ENCODE measurements around the gene EZH1.
A peak's percentile ranks its signal among the peaks of the same experiment; 100 is the strongest.
"Not testable (repeated sequence)": the region's sequence is repeated elsewhere in the genome, so short reads cannot be mapped to it uniquely, and the experiment has no call there.

EZH1 gene

DNA sequence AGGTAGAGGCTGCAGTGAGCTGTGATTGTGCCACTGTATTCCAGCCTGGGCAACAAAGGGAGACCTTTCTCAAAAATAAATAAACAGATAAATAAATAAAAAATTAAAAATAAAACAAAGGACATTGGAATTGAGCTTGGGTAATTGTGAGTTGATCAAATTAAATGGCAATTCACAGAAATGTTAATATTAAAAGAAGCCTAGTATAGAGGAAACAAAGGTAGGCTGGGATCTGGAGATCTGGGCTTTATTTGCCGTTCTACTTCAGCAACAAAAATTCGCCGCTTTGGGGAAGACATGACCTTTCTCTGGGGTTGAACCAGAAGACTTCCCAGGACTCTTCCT, 28.1 kb upstream of the EZH1 start:
- no peak for DNase-seq (ENCODE audit: low read depth, low spot score)

DNA sequence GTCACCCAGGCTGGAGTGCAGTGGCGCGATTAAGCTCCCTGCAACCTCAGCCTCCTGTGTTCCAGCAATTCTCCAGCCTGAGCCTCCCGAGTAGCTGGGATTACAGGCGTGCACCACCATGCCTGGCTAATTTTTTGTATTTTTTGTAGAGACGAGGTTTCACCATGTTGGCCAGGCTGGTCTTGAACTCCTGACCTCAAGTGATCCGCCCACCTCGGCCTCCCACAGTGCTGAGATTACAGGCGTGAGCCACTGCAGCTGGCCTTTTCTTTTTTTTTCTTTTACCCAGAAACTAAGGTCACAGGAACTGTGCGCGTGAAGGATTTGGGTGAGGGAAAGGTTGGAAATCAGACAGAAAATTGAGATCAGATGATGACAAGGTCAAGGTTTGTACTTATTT, 25.1 kb upstream of the EZH1 start:
- not testable (repeated sequence) for DNase-seq (ENCODE audit: low read depth, low spot score)

DNA sequence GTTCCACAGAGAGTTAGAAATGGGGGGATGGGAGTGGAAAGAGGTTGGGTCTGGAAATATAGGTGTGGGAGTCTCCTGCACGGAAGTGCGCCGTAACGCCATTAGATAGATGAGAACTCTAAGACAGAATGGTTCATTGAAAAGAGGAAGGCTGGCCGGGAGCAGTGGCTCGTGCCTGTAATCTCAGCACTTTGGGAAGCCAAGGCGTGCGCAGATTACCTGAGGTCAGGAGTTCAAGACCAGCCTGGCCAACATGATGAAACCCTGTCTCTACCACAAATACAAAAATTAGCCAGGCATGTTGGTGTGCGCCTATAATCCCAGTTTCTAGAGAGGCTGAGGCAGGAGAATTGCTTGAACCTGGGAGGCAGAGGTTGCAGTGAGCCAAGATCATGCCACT, 23.2 kb upstream of the EZH1 start:
- not testable (repeated sequence) for DNase-seq (ENCODE audit: low read depth, low spot score)

DNA sequence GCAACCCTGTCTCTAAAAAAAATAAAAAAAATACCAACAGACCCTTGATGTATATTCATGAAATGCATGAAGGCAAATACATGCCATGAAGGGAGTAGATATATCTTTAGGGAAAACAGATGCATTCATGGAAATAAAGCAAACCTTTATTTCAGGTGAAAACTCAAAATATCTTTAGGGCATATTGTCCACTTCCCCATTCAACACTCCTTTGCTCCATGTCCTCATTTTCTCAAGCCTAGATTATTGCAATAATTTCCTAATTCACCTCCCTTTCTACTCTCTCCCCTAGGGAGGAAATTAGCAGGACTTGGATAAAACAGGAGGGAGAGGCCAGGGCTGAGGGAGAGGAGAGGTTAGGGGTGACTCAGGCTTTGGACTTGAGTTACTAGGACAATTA, 22.7 kb upstream of the EZH1 start:
- DNase-seq (ENCODE audit: low read depth, low spot score) = no peak

- DNase-seq (ENCODE audit: low read depth, low spot score) = no peak
Measured at GRCh38 chr17:42766124-42766523, 21.3 kb upstream of the EZH1 start.

DNA sequence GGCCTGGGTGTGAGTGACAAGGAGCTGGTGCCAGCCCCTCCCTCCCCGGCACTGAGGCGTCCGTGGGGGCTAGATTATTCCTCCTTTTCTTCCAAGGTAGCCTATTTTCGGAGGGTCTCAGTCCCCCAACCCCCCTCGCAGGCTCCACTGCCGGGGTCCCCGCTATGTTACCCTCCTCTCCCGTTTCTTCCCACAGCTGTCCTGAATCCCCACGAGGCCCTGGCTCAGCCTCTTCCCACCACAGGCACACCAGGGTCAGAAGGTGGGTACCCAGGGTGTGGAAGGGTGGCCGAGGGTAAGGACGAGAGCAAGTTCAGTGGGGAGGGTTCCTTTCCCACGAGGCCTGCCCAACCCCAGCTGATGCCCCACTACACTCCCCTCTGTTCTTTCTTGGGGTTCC, 16.8 kb upstream of the EZH1 start:
- DNase-seq (ENCODE audit: low read depth, low spot score) = no peak

- DNase-seq (ENCODE audit: low read depth, low spot score) = no peak
Measured at GRCh38 chr17:42760652-42761581, 16.1 kb upstream of the EZH1 start, which contains the start of gene RAMP2. Gene RAMP2, plus strand, starts transcription at chr17:42761227. Its CDS starts 35 bp downstream, at chr17:42761262.

DNA sequence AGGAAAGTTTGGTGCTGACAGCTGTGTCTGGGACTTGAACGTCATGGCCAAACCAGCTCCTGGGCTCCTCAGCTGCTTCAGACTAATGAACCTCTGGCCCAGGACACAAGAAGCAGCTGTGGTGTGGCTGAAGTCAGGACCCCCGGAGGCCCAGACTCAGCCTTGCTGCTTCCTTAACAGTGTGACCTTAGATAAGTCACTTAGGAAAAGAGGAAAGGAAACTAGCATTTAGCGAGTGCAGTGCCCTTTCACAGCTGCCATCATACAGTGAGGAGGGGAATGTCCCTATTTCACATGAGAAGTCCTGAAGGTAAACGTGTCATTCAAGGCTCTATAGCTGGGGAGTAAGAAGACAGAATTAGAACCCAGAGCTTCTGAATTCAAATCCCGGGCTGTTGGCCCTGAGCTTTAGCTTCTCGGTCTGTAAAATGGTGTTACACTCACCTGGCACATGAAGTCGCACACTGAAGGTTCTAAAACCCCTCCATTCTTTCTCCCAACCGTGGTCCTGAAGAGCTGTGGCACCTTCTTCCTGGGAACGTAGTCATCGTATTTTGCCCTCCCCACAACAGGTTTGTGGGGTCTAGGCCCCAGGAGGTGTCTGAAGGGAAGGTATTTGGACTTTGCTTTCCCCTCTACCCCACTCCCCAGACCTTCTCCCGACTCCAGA, 15.3 kb upstream of the EZH1 start:
- no peak for DNase-seq (ENCODE audit: low read depth, low spot score)

- no peak for DNase-seq (ENCODE audit: low read depth, low spot score)
Measured at GRCh38 chr17:42754782-42755181, 9.9 kb upstream of the EZH1 start.

- no peak for DNase-seq (ENCODE audit: low read depth, low spot score)
Measured at GRCh38 chr17:42751628-42752027, 6.8 kb upstream of the EZH1 start.

DNA sequence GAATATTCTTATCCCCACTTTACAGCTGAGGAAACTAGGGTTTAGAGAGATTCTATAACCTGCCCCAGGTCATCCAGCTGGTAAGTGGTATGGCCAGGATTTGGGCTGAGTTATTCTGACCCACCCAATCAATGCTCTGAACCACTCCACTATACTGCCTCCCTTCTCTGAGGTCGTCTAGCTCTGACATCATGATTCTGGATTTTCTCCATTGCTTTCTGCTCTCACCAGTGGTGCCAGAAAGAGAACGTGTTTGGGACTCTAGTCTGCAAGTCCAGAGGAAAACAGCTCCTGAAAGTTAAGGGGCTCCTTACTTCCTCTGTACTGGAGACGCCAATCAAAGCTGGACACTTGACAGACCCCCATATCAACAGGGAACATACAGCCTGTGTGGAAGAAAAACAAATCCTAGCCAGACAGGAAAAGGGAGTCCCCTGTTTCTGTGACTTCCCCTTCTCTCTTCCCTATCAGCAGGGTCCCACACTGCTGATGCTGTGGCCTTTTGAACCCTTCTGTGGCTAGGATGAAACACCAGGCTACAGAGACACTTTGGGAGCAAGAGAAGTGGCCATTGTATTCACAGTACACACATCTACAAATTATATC, 6.0 kb upstream of the EZH1 start:
- no peak for DNase-seq (ENCODE audit: low read depth, low spot score)

- no peak for DNase-seq (ENCODE audit: low read depth, low spot score)
Measured at GRCh38 chr17:42748908-42749798, 4.3 kb upstream of the EZH1 start.

DNA sequence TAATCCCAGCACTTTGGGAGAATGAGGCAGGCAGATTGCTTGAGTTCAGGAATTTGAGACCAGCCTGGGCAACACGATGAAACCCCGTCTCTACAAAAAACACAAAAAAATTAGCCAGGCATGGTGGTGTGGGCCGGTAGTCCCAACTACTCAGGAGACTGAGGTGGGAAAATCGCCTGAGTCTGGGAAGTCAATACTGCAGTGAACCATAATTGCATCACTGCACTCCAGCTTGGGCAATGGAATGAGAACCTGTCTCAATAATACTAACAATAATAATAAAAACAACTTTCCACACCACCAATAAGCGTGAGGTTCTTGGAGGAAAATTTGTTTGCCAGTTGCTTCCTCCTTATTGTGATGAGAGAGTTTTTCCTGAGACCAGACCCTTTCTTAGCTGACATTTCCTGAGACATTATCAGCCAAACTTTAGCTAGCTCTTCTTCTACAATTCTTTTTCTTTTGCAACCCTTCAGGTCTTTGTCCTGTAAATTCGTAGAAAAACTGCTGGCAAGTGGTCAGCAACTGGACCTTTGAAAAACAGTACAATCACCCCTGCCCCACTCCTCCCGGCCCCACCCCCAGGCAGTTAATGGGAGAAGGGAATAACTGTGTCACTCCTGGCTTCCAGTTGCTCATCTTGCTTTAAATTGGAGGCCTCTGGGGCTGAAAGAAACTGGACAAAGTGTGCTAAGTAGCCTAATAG, 3.5 kb upstream of the EZH1 start:
- no peak for DNase-seq (ENCODE audit: low read depth, low spot score)

GRCh38 chr17:42744283-42744805, 496 bp downstream of the EZH1 start:
- DNase-seq (ENCODE audit: low read depth, low spot score) = peak; percentile 50

- no peak for DNase-seq (ENCODE audit: low read depth, low spot score)
Measured at GRCh38 chr17:42743595-42744282, 1.1 kb downstream of the EZH1 start.

GRCh38 chr17:42742916-42743315, 1.9 kb downstream of the EZH1 start:
- not testable (repeated sequence) for DNase-seq (ENCODE audit: low read depth, low spot score)

- DNase-seq (ENCODE audit: low read depth, low spot score) = no peak
Measured at GRCh38 chr17:42740699-42741098, 4.1 kb downstream of the EZH1 start.

DNA sequence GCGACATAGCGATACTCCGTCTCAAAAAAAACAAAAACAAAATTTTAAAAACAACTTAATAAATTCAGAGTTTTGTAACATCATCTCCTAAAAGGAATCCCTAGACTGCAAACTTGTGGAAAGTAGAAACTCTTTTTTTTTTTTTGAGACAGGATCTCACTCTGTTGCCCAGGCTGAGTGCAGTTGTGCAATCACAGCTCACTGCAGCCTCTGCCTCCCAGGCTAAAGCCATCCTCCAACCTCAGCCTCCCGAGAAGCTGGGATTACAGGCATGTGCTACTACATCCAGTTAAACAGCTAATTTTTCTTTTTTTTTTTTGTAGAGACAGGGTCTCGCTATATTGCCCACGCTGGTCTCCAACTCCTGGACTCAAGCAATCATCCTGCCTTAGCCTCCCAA, 19.7 kb downstream of the EZH1 start:
- DNase-seq (ENCODE audit: low read depth, low spot score) = no peak

DNA sequence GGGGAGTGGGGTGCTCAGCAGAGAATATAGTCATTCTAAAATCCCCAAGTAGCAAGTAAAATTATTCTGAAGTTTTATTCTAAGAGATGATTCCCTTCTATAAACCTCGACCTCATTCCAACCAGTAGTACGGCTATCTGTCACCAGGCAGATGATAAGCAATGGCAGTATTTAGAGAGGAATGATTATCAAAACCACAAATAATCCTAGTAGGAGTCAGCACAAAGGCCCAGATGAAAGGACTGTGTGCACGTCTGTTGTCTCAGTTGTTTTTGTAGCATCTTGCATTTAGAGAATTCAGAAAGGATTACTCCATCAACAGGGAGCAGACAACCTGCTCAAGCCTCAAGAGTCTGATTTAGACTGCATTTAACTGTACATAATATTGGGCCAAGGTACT, 21.2 kb downstream of the EZH1 start:
- no peak for DNase-seq (ENCODE audit: low read depth, low spot score)

- peak; percentile 15 for DNase-seq (ENCODE audit: low read depth, low spot score)
Measured at GRCh38 chr17:42720996-42721583, 23.8 kb downstream of the EZH1 start.
